Neural crest cell (in vitro differentiated cells): ENCODE data around the gene PCBP3. TPM values are rescaled to one million over a fixed set of nuclear protein-coding genes. Genes with fewer than 3 reads are reported as not detected.

ENCODE experiments used
- DNase-seq: peaks from one replicate; pipeline ENCODE4 v3.0.0; 2021; ENCODE audit warnings: low read depth, mixed read lengths, low spot score
- H3K27ac Mint-ChIP-seq: one replicate; pipeline ENCODE4 v1.8.0; 2021; ENCODE audit warnings: mild to moderate bottlenecking, mixed read lengths; ENCODE audit not compliant: unreplicated experiment
- H3K27me3 Mint-ChIP-seq: 2 replicates; pipeline ENCODE4 v1.8.0; 2021; ENCODE audit warnings: low read depth, mild to moderate bottlenecking, mixed read lengths
- H3K36me3 Mint-ChIP-seq: 2 replicates; pipeline ENCODE4 v1.8.0; 2021; ENCODE audit warnings: low read depth, mild to moderate bottlenecking, mixed read lengths
- H3K4me1 Mint-ChIP-seq: 2 replicates; pipeline ENCODE4 v1.8.0; 2021; ENCODE audit warnings: mixed read lengths
- H3K4me3 Mint-ChIP-seq: one replicate; pipeline ENCODE4 v1.8.0; 2021; ENCODE audit warnings: mild to moderate bottlenecking, mixed read lengths
- H3K9me3 Mint-ChIP-seq: 2 replicates; pipeline ENCODE4 v1.8.0; 2021; ENCODE audit warnings: mixed read lengths
- CTCF ChIP-seq: fragments of 200-600 bp; sonication (generic); conservative IDR thresholded peaks from 2 replicates; pipeline ENCODE4 v1.5.0; 2021; ENCODE audit warnings: antibody characterized with exemption, mild to moderate bottlenecking
- total RNA-seq: library from RNA; stranded (reverse); gene quantifications from 2 replicates; pipeline ENCODE4 v1.2.1, GENCODE V29; 2021

Gene PCBP3
- total RNA-seq, 1 donor from 2014 or later, result 5.1 TPM

DNA sequence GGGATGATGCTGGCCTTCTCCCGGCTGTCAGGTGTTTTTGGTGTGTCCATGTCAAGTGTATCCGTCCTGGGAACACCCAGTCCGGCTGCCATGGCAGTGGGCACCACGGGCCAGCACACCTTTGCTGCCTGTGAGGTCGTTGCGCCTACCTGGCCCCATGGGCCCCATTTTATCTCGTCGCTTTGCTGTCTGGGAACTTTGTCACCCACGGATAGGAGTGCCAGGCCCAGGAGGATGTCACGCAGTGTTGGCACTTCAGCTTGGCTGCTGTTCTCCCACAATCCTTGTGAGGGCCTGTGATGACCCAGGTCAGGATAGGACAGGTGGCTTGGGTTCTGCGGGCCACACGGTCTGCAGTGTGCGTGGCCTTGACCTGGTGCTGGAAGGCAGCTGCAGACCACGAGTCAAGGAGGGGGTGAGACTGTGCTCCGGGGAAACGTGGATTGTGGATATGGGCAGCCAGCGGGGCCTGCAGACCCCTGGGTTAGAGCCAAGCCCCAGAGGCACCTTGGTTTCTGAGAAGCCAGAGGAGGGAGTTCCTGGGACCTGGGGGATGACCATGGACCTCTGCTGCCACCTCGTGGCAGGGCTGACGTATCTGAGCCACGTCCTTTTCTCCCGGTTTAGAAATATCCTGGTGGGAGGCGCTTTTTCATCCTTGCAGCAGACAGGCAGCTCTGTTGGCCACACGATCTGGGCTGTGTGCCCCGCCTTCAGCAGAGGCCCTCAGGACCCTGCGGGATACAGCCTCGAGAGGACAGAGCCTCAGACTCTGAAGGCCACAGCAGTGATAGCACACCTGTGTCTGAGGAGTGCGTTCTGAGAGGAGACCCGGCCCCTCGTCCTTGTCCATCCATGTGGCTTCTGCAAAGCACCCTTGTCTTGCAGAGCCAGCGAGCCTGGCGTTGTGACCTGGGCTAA, 176.9 kb downstream of the PCBP3 start:
- Mint-ChIP-seq H3K4me1 (peaks cover 18% of the 10 kb centered on the region), H3K4me3 (no peak overlapping the region), H3K27me3 (peaks cover 8% of the 10 kb centered on the region)

DNA sequence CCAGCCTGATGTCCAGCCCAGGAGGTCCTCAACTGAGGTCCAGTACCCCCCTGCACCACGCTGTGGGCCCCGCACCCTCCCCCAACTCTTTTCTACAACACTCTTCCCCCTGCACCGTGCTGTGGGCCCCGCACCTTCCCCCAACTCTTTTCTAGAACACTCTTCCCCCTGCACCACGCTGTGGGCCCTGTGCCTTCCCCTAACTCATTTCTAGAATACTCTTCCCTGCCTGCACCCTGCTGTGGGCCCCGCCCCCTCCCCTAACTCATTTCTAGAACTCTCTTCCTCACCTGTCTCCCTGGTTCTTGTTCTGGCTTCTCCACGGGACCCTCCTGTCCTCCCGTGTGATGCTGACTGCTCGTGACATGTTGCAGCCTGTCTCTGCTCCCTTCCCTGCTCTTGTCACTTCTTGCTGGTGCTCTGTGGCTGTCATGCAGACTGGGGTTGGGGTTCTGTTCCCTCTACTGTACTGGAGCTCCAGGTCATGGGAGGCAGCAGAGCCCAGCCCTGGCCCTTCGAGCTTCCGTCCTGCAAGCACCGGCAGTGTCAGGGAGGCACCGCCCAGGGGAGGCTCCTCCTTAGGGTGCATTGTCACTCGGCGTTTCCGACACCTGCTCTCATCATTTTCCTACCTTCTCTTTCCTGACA, 177.9 kb downstream of the PCBP3 start:
- Mint-ChIP-seq H3K9me3 (no peaks in the 10 kb centered on the region), H3K36me3 (no peaks in the 10 kb centered on the region), H3K4me1 (peaks cover 18% of the 10 kb centered on the region), H3K4me3 (no peak overlapping the region), H3K27me3 (peaks cover 8% of the 10 kb centered on the region), H3K27ac (no peak overlapping the region)
- no peak for TF ChIP-seq CTCF
- DNase-seq, result no peak

More for the DNA sequence above, 176.9 kb downstream of the PCBP3 start:
- Mint-ChIP-seq H3K36me3 (no peaks in the 10 kb centered on the region), H3K27ac (no peak overlapping the region), H3K9me3 (no peaks in the 10 kb centered on the region)
- TF ChIP-seq CTCF, result peak; percentile 92
- DNase-seq, result peak; percentile 80

- Mint-ChIP-seq H3K4me1 (peaks cover 14% of the 10 kb centered on the region), H3K27me3 (peaks cover 5% of the 10 kb centered on the region), H3K27ac (no peak overlapping the region), H3K9me3 (no peaks in the 10 kb centered on the region), H3K36me3 (no peaks in the 10 kb centered on the region), H3K4me3 (no peak overlapping the region)
- no peak for TF ChIP-seq CTCF
- no peak for DNase-seq
Observed at GRCh38 chr21:45821998-45822397, 178.5 kb downstream of the PCBP3 start.

GRCh38 chr21:45822429-45823099, 179.0 kb downstream of the PCBP3 start:
- Mint-ChIP-seq H3K27me3 (peaks cover 3% of the 10 kb centered on the region), H3K36me3 (no peaks in the 10 kb centered on the region), H3K9me3 (no peaks in the 10 kb centered on the region), H3K4me1 (peaks cover 8% of the 10 kb centered on the region), H3K27ac (no peak overlapping the region), H3K4me3 (no peak overlapping the region)
- TF ChIP-seq CTCF, result no peak
- no peak for DNase-seq

- no peak overlapping the region for H3K27ac Mint-ChIP-seq
- H3K4me1 Mint-ChIP-seq, result peaks cover 7% of the 10 kb centered on the region
- no peak for TF ChIP-seq CTCF
- no peak for DNase-seq
- no peaks in the 10 kb centered on the region for H3K9me3 Mint-ChIP-seq
- peaks cover 3% of the 10 kb centered on the region for H3K27me3 Mint-ChIP-seq
- no peak overlapping the region for H3K4me3 Mint-ChIP-seq
- no peaks in the 10 kb centered on the region for H3K36me3 Mint-ChIP-seq
Observed at GRCh38 chr21:45823100-45823681, 179.7 kb downstream of the PCBP3 start.
